ENCODE results near the gene MAGED2. TPM values are rescaled to one million over a fixed set of nuclear protein-coding genes. Genes with fewer than 3 reads are reported as not detected.
"Not testable (repeated sequence)": the region's sequence is repeated elsewhere in the genome, so short reads cannot be mapped to it uniquely, and the experiment has no call there.

The MAGED2 gene
- total and polyA plus RNA-seq, 2 donors (not counting 3 experiments of a cell fraction or from before 2014, with no cell fraction given), result 241 to 309 TPM

DNA sequence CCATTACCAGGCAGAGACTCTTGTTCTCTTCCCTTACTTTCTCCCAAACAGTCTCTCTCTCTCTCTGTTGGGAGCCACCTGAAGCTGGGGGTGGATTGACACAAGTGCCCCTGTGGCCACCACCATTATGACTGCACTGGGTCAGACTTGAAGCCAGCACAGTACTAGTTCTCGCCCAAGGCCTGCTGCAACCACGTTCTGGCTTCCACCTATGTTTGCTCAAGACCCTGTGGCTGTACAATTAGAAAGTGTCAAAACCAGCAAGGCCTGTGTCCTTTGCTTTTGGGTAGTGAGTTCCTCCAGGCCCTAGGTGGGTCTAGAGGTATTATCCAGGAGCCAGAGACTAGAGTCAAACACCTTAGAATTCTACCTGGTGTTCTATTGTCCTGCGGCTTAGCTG is 31.0 kb downstream of the MAGED2 start:
- Histone ChIP-seq H3K79me2 (ENCODE audit: control insufficient read depth, insufficient read depth, low read length) (no peaks in the 10 kb centered on the region), H3K9me1 (replicated peaks; ENCODE audit: control insufficient read depth, extremely low read depth, insufficient read depth, low read length) (no peaks in the 10 kb centered on the region), H3K27me3 (ENCODE audit: control insufficient read depth in 2 of 2, insufficient read depth in 2 of 2, low read length in 2 of 2) (no peaks in the 10 kb centered on the region), H4K20me1 (replicated peaks; ENCODE audit: control insufficient read depth, extremely low read depth, insufficient read depth, low read length) (no peaks in the 10 kb centered on the region), H3K9ac (replicated peaks; ENCODE audit: extremely low read depth, insufficient read depth, low read length) (no peak overlapping the region), H2AFZ (ENCODE audit: low read depth, low read length) (no peak overlapping the region), H3K4me3 (replicated peaks in 1 of 3; ENCODE audit: insufficient read depth in 1 of 3, low read depth in 1 of 3, low read length in 3 of 3) (no peak overlapping the region), H3K4me2 (ENCODE audit: insufficient read depth, low read length) (no peak overlapping the region), H3K9me3 (replicated peaks; ENCODE audit: control insufficient read depth, insufficient read depth, low read length) (no peaks in the 10 kb centered on the region), H3K4me1 (ENCODE audit: control insufficient read depth, extremely low read depth, insufficient read depth, low read length) (no peaks in the 10 kb centered on the region), H3K27ac (ENCODE audit: insufficient read depth, low read depth, low read length) (no peak overlapping the region), H3K36me3 (ENCODE audit: control insufficient read depth in 2 of 2, extremely low read depth in 1 of 2, insufficient read depth in 2 of 2, low read length in 2 of 2) (no peaks in the 10 kb centered on the region)
- intact Hi-C loops (cut with micrococcal nuclease), result no loop called here
- no peak for FAIRE-seq
- dilution Hi-C loops (cut with MboI; ENCODE audit: extremely low pct_ligation_motif_present, low sequenced_read_pairs), result no loop called here
- DNase-seq (ENCODE audit: low read depth, low spot score), result no peak
- TF ChIP-seq FOS (IDR thresholded peaks at IDR 0.05; ENCODE audit: borderline replicate concordance, insufficient read depth, low read length), result no peak
- TF ChIP-seq MYC (IDR thresholded peaks at IDR 0.05; ENCODE audit: low read depth, low read length), result no peak
- no peak for TF ChIP-seq POLR2AphosphoS5 (IDR thresholded peaks at IDR 0.05; ENCODE audit: insufficient read depth, low read depth, low read length)
- TF ChIP-seq, protein P1, sequence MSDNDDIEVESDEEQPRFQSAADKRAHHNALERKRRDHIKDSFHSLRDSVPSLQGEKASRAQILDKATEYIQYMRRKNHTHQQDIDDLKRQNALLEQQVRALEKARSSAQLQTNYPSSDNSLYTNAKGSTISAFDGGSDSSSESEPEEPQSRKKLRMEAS (IDR thresholded peaks at IDR 0.05; ENCODE audit: insufficient read depth, insufficient read length), result no peak
- TF ChIP-seq, protein P2, sequence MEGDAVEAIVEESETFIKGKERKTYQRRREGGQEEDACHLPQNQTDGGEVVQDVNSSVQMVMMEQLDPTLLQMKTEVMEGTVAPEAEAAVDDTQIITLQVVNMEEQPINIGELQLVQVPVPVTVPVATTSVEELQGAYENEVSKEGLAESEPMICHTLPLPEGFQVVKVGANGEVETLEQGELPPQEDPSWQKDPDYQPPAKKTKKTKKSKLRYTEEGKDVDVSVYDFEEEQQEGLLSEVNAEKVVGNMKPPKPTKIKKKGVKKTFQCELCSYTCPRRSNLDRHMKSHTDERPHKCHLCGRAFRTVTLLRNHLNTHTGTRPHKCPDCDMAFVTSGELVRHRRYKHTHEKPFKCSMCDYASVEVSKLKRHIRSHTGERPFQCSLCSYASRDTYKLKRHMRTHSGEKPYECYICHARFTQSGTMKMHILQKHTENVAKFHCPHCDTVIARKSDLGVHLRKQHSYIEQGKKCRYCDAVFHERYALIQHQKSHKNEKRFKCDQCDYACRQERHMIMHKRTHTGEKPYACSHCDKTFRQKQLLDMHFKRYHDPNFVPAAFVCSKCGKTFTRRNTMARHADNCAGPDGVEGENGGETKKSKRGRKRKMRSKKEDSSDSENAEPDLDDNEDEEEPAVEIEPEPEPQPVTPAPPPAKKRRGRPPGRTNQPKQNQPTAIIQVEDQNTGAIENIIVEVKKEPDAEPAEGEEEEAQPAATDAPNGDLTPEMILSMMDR (IDR thresholded peaks at IDR 0.05; ENCODE audit: extremely low read depth in 1 of 2, insufficient read depth in 1 of 2, low read depth in 1 of 2, low read length in 2 of 2), result no peak
- no peak for TF ChIP-seq EZH2 (IDR thresholded peaks at IDR 0.05; ENCODE audit: borderline replicate concordance, low read depth, low read length, severe bottlenecking)
- no peak for TF ChIP-seq JUN (IDR thresholded peaks at IDR 0.05; ENCODE audit: borderline replicate concordance, insufficient read depth, insufficient read length, low read depth)
- TF ChIP-seq GATA2 (IDR thresholded peaks at IDR 0.05; ENCODE audit: insufficient read depth, insufficient read length, low read depth, low read length), result no peak
- no peak for TF ChIP-seq POLR2A (IDR thresholded peaks at IDR 0.05; ENCODE audit: low read depth, low read length)
- POLR2A ChIA-PET, result no interaction called here
- BruUV-seq (replicated peaks), result no TSS peak
- CTCF ChIA-PET, result no interaction called here

DNA sequence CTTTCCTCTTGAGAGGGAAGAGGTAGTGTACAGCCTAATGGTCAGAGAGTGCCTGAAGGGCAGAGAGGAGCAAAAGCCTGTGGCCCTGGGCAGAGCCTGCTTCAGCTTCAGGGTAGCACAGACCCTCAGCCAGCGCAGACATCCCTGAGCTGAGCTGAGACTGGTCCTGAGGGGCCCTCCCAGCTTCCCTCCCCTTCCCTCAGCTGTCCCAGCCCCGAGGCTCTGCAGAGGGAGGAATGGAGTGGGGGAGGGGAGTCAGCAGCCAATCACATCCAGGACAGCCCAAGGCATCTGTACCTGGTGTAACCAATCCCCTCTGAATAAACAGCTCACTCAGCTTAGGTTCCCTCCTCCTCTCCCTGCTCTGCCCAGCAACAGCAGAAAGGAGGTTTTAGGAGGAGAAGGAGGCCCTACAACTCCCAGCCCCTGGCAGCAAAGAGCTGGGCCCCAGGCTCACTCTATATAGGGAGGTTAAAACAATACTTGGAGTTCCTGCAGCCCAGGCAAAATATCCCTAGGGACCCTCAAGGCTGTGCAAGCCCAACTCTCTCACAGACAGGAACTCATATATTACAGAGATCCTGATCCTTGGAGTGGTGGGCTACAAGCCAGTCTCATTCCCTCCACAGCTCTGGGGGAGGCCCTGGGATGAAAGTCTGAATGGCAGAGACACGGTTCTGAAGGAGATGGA is 33.8 kb downstream of the MAGED2 start:
- H3K4me3 ChIP-seq (replicated peaks in 1 of 3; ENCODE audit: insufficient read depth in 1 of 3, low read depth in 1 of 3, low read length in 3 of 3); H2AFZ ChIP-seq (ENCODE audit: low read depth, low read length); H3K27ac ChIP-seq (ENCODE audit: insufficient read depth, low read depth, low read length); H3K4me2 ChIP-seq (ENCODE audit: insufficient read depth, low read length); FAIRE-seq; H3K9me3 ChIP-seq (replicated peaks; ENCODE audit: control insufficient read depth, insufficient read depth, low read length); dilution Hi-C loops (cut with MboI; ENCODE audit: extremely low pct_ligation_motif_present, low sequenced_read_pairs); H3K9me1 ChIP-seq (replicated peaks; ENCODE audit: control insufficient read depth, extremely low read depth, insufficient read depth, low read length); CTCF ChIA-PET; intact Hi-C loops (cut with micrococcal nuclease); H4K20me1 ChIP-seq (replicated peaks; ENCODE audit: control insufficient read depth, extremely low read depth, insufficient read depth, low read length); BruUV-seq (replicated peaks); H3K4me1 ChIP-seq (ENCODE audit: control insufficient read depth, extremely low read depth, insufficient read depth, low read length); H3K79me2 ChIP-seq (ENCODE audit: control insufficient read depth, insufficient read depth, low read length); POLR2A ChIA-PET; H3K27me3 ChIP-seq (ENCODE audit: control insufficient read depth in 2 of 2, insufficient read depth in 2 of 2, low read length in 2 of 2); H3K9ac ChIP-seq (replicated peaks; ENCODE audit: extremely low read depth, insufficient read depth, low read length); DNase-seq (ENCODE audit: low read depth, low spot score); H3K36me3 ChIP-seq (ENCODE audit: control insufficient read depth in 2 of 2, extremely low read depth in 1 of 2, insufficient read depth in 2 of 2, low read length in 2 of 2): not testable (repeated sequence)
